Mucosa of stomach (tissue), 1 donor: Measurements from ENCODE around the gene TLR8.

Experiments used
- H3K27me3 ChIP-seq: one replicate; pipeline ENCODE4 v1.7.0; 2013; ENCODE audit warnings: mild to moderate bottlenecking, low read length; ENCODE audit not compliant: control insufficient read depth, insufficient read depth
- H3K36me3 ChIP-seq: one replicate; pipeline ENCODE4 v1.7.0; 2013; ENCODE audit warnings: low read length; ENCODE audit not compliant: control insufficient read depth, insufficient read depth
- H3K4me1 ChIP-seq: one replicate; pipeline ENCODE4 v1.7.0; 2013; ENCODE audit warnings: mild to moderate bottlenecking, low read length; ENCODE audit not compliant: control insufficient read depth, insufficient read depth
- H3K4me3 ChIP-seq: one replicate; pipeline ENCODE4 v1.7.0; 2013; ENCODE audit warnings: low read length
- H3K9ac ChIP-seq: one replicate; pipeline ENCODE4 v1.7.0; 2013; ENCODE audit warnings: mild to moderate bottlenecking, low read length, moderate library complexity
- H3K9me3 ChIP-seq: one replicate; pipeline ENCODE4 v1.7.0; 2013; ENCODE audit warnings: mild to moderate bottlenecking, low read length, moderate library complexity; ENCODE audit not compliant: control insufficient read depth
- donor health status: Pancreatic carcinoma.

TLR8 gene

DNA sequence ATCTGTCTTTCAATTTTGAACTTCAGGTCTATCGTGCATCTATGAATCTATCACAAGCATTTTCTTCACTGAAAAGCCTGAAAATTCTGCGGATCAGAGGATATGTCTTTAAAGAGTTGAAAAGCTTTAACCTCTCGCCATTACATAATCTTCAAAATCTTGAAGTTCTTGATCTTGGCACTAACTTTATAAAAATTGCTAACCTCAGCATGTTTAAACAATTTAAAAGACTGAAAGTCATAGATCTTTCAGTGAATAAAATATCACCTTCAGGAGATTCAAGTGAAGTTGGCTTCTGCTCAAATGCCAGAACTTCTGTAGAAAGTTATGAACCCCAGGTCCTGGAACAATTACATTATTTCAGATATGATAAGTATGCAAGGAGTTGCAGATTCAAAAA is 19.9 kb upstream of the TLR8 start:
- Histone ChIP-seq H3K9me3 (no peaks in the 10 kb centered on the region), H3K36me3 (no peaks in the 10 kb centered on the region), H3K27me3 (no peaks in the 10 kb centered on the region), H3K9ac (no peak overlapping the region), H3K4me3 (no peak overlapping the region), H3K4me1 (no peaks in the 10 kb centered on the region)

DNA sequence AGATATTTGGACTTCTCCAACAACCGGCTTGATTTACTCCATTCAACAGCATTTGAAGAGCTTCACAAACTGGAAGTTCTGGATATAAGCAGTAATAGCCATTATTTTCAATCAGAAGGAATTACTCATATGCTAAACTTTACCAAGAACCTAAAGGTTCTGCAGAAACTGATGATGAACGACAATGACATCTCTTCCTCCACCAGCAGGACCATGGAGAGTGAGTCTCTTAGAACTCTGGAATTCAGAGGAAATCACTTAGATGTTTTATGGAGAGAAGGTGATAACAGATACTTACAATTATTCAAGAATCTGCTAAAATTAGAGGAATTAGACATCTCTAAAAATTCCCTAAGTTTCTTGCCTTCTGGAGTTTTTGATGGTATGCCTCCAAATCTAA is 19.3 kb upstream of the TLR8 start:
- no peak overlapping the region for H3K9ac ChIP-seq
- H3K4me1 ChIP-seq = no peaks in the 10 kb centered on the region
- no peaks in the 10 kb centered on the region for H3K36me3 ChIP-seq
- H3K4me3 ChIP-seq = no peak overlapping the region
- H3K27me3 ChIP-seq = no peaks in the 10 kb centered on the region
- no peaks in the 10 kb centered on the region for H3K9me3 ChIP-seq

DNA sequence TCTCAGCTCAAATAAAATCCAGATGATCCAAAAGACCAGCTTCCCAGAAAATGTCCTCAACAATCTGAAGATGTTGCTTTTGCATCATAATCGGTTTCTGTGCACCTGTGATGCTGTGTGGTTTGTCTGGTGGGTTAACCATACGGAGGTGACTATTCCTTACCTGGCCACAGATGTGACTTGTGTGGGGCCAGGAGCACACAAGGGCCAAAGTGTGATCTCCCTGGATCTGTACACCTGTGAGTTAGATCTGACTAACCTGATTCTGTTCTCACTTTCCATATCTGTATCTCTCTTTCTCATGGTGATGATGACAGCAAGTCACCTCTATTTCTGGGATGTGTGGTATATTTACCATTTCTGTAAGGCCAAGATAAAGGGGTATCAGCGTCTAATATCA is 18.7 kb upstream of the TLR8 start:
- no peaks in the 10 kb centered on the region for H3K9me3 ChIP-seq
- H3K4me3 ChIP-seq = no peak overlapping the region
- H3K4me1 ChIP-seq = no peaks in the 10 kb centered on the region
- no peaks in the 10 kb centered on the region for H3K27me3 ChIP-seq
- no peak overlapping the region for H3K9ac ChIP-seq
- no peaks in the 10 kb centered on the region for H3K36me3 ChIP-seq

DNA sequence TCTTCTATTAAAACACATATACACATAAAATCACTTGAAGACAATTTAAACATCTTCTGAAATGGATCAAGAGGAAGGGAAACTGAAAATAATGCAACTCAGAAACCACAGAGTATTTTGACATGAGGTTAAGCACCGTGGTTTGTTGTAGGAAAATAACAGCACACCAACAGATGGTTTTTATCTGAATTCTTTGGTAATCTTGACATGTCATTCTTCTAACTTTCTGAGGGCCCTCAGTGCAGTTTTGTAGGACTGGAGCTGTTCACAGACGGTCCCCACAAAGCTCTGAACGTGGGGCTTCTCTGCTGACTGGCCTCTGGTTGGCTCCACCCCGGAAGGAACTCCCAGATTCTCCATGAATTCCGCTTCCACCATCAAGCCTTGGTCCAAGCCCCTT is 16.0 kb upstream of the TLR8 start:
- Histone ChIP-seq H3K4me1 (no peaks in the 10 kb centered on the region), H3K9me3 (no peaks in the 10 kb centered on the region), H3K36me3 (no peaks in the 10 kb centered on the region), H3K4me3 (no peak overlapping the region), H3K9ac (no peak overlapping the region), H3K27me3 (no peaks in the 10 kb centered on the region)

GRCh38 chrX:12891171-12891570 is 15.2 kb upstream of the TLR8 start:
- Histone ChIP-seq H3K9me3 (no peaks in the 10 kb centered on the region), H3K36me3 (no peaks in the 10 kb centered on the region), H3K4me1 (no peaks in the 10 kb centered on the region), H3K27me3 (no peaks in the 10 kb centered on the region), H3K9ac (no peak overlapping the region), H3K4me3 (no peak overlapping the region)

- H3K9ac ChIP-seq = no peak overlapping the region
- no peaks in the 10 kb centered on the region for H3K27me3 ChIP-seq
- no peaks in the 10 kb centered on the region for H3K36me3 ChIP-seq
- no peaks in the 10 kb centered on the region for H3K4me1 ChIP-seq
- H3K4me3 ChIP-seq = no peak overlapping the region
- no peaks in the 10 kb centered on the region for H3K9me3 ChIP-seq
These were observed 14.4 kb upstream of the TLR8 start for GRCh38 chrX:12891915-12892506.

- H3K9me3 ChIP-seq = no peaks in the 10 kb centered on the region
- no peaks in the 10 kb centered on the region for H3K4me1 ChIP-seq
- H3K27me3 ChIP-seq = no peaks in the 10 kb centered on the region
- no peak overlapping the region for H3K4me3 ChIP-seq
- no peak overlapping the region for H3K9ac ChIP-seq
- H3K36me3 ChIP-seq = no peaks in the 10 kb centered on the region
These were observed 13.7 kb upstream of the TLR8 start for GRCh38 chrX:12892716-12893115.

DNA sequence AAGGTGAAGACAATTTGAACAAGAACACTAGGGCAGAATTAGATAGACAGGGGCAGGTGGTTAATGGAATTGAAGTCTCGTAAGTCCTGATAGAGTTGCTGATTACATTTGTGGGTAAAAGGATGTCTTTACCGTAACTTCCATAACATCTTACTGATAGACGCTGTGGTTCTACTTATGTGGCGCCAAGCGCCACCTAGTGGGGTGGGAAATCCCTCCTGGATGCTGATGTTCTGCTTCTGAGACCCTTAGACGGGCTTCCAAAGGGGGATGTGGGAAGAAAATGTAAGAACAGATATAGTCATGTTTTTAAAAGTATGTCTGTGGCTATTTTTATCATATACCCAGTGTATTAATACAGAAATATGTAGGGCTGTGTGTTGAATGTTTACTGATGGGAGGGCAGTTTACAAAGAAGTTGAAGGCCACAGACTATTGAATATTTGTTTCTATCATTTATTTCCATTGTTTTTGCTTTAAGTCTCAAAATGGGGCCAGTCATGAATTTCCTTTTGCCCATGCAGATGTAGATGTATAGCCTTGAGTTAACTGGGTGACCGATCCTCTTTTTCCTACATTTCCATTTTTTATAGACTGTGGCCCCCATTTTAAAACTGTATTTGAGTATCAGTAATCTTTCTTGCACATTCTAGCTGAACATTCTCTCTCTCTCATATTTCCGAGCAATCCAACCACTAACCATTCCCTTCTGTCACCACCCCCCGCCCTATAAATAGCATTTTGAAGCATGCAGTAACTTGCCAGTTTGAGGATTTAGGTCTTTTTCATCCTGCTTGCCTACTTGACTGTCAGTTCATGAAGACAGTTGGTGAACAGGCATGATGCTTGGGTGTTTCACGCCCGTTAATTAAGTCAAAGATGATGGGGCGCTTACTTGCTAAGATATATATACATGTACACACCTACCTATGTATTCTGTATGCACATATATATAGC is 12.1 kb upstream of the TLR8 start:
- Histone ChIP-seq H3K36me3 (no peaks in the 10 kb centered on the region), H3K9me3 (no peaks in the 10 kb centered on the region), H3K27me3 (no peaks in the 10 kb centered on the region), H3K4me3 (no peak overlapping the region), H3K9ac (no peak overlapping the region), H3K4me1 (no peaks in the 10 kb centered on the region)

GRCh38 chrX:12895866-12896265 is 10.6 kb upstream of the TLR8 start:
- no peaks in the 10 kb centered on the region for H3K36me3 ChIP-seq
- no peak overlapping the region for H3K4me3 ChIP-seq
- no peaks in the 10 kb centered on the region for H3K27me3 ChIP-seq

DNA sequence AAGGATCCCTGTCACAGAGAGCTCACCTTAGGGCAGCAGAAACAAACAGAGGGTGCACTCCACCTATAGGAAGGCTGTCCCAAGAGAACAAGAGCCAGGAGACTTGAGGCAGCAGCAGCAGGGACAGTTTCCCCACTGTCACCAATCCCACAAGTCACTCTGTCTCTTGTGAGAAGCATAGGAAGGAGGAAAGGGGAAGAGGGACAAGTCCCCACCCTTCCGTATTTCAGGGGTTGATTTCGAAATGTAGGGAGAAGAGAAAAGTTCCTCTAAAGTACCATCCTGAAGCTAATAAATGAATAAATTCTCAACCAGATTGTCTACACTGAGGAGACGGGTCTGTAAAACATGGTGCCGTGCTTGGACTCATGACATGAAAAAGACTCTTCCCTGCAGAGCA is 9.5 kb upstream of the TLR8 start:
- no peak overlapping the region for H3K9ac ChIP-seq
- no peaks in the 10 kb centered on the region for H3K9me3 ChIP-seq
- no peaks in the 10 kb centered on the region for H3K4me1 ChIP-seq
- H3K4me3 ChIP-seq = no peak overlapping the region
- no peaks in the 10 kb centered on the region for H3K36me3 ChIP-seq
- no peaks in the 10 kb centered on the region for H3K27me3 ChIP-seq

More at GRCh38 chrX:12895866-12896265, 10.6 kb upstream of the TLR8 start:
- Histone ChIP-seq H3K4me1 (no peaks in the 10 kb centered on the region), H3K9me3 (no peaks in the 10 kb centered on the region), H3K9ac (no peak overlapping the region)

DNA sequence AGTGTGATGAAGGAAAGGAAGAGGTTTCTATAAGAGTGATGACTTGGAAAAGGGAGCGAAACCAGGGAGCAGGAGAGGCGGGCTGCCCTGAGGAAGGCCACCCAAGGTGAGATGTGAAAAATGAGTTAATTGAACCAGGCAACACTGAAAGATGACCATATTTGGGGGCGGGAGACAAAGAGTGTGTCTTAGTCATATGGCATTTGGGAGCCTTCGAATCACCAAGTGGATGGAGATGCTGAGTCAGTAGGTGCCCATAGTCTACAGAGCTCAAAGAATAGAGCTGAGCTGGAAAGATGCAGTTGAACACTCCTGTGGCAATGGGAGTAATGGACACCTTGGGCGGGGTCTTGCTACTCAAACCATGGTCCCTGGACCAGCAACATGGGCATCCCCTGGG is 8.3 kb upstream of the TLR8 start:
- Histone ChIP-seq H3K4me1 (no peaks in the 10 kb centered on the region), H3K36me3 (no peaks in the 10 kb centered on the region)

DNA sequence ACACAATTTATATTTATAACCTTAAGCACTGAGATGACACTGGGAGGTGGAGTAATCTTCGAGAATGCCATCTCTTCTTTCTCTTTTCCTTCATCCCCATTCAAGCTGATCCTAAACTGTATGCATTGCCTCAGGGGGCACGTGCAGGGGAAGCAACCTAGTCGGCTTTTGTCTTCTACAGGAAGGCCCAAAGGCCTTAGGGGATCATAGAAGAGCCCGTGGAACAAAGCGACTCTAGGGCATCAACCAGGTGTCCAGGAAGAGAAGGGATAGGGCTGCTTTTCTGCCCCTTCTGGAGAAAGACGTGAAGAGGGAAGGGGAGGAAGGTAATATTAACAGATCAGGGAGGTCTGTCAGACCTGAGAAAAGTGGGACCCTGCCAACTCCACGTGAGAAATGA is 6.9 kb upstream of the TLR8 start:
- Histone ChIP-seq H3K9ac (no peak overlapping the region), H3K36me3 (no peaks in the 10 kb centered on the region), H3K4me3 (no peak overlapping the region), H3K4me1 (no peaks in the 10 kb centered on the region), H3K27me3 (no peaks in the 10 kb centered on the region), H3K9me3 (no peaks in the 10 kb centered on the region)

More for the DNA sequence above, 8.3 kb upstream of the TLR8 start:
- H3K27me3 ChIP-seq = no peaks in the 10 kb centered on the region
- H3K9ac ChIP-seq = no peak overlapping the region
- no peaks in the 10 kb centered on the region for H3K9me3 ChIP-seq
- H3K4me3 ChIP-seq = no peak overlapping the region
